Brain microvascular endothelial cell (primary cell): ENCODE results near the gene OR51V1.

Experiments
- DNase-seq: peaks from one replicate; pipeline ENCODE4 v3.0.0-alpha.2; 2020
- H3K27ac ChIP-seq: fragments of 250-450 bp; sonication (Bioruptor Pico); 2 replicates; pipeline ENCODE4 v1.5.1; 2020; ENCODE audit warnings: mild to moderate bottlenecking, moderate library complexity
- H3K27me3 ChIP-seq: fragments of 250-450 bp; sonication (Bioruptor Pico); replicated peaks from 2 replicates; pipeline ENCODE4 v1.5.1; 2020; ENCODE audit warnings: mild to moderate bottlenecking
- H3K36me3 ChIP-seq: fragments of 250-450 bp; sonication (Bioruptor Pico); replicated peaks from 2 replicates; pipeline ENCODE4 v1.5.1; 2020; ENCODE audit warnings: mild to moderate bottlenecking
- H3K4me3 ChIP-seq: 2 replicates; pipeline ENCODE4 v1.5.1; 2011; ENCODE audit warnings: low read depth, mild to moderate bottlenecking, control low read depth, low read length, moderate library complexity
- CTCF ChIP-seq: IDR thresholded peaks from 2 replicates; pipeline ENCODE4 v1.5.1; 2011; ENCODE audit warnings: low read depth, mild to moderate bottlenecking, moderate library complexity, low read length, control low read depth, inconsistent platforms; ENCODE audit errors: missing control alignments
- in situ Hi-C: cut with HindIII; loops from 2 replicates; pipeline ENCODE4 v1.10.0; 2017; ENCODE audit warnings: low sequenced_read_pairs, low pct_ligation_motif_present

OR51V1 gene

DNA sequence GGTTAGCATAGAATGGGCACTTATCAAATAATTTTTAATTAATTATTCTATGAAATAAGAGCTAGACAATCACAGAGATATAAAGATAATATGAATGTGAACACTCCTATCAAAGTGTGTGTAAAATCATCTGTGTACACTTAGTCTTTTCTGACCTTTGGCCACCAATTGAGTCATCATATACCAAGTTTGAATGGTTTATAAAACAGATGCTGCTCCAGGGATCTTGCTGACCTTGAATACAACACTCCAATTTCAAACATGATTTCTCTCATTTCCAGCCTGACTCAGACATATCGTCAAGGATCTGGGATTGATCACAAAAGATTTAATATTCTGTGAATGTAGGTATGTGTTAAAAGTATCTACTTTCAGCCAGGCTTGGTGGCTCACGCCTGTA is 2.9 kb upstream of the OR51V1 start:
- H3K27me3 ChIP-seq = no peaks in the 10 kb centered on the region
- in situ Hi-C loops = no loop called here
- no peak overlapping the region for H3K4me3 ChIP-seq
- DNase-seq = no peak
- no peak overlapping the region for H3K27ac ChIP-seq
- no peak for TF ChIP-seq CTCF
- no peaks in the 10 kb centered on the region for H3K36me3 ChIP-seq

GRCh38 chr11:5198285-5198684 is 2.2 kb downstream of the OR51V1 start:
- Histone ChIP-seq H3K27me3 (no peaks in the 10 kb centered on the region), H3K36me3 (no peaks in the 10 kb centered on the region), H3K27ac (no peak overlapping the region), H3K4me3 (no peak overlapping the region)
- no peak for TF ChIP-seq CTCF
- in situ Hi-C loops = no loop called here
- DNase-seq = no peak

GRCh38 chr11:5197536-5197935 is 2.9 kb downstream of the OR51V1 start:
- Histone ChIP-seq H3K27ac (no peak overlapping the region), H3K27me3 (no peaks in the 10 kb centered on the region), H3K4me3 (no peak overlapping the region), H3K36me3 (no peaks in the 10 kb centered on the region)
- no peak for TF ChIP-seq CTCF
- in situ Hi-C loops = no loop called here
- peak; percentile 12 for DNase-seq

DNA sequence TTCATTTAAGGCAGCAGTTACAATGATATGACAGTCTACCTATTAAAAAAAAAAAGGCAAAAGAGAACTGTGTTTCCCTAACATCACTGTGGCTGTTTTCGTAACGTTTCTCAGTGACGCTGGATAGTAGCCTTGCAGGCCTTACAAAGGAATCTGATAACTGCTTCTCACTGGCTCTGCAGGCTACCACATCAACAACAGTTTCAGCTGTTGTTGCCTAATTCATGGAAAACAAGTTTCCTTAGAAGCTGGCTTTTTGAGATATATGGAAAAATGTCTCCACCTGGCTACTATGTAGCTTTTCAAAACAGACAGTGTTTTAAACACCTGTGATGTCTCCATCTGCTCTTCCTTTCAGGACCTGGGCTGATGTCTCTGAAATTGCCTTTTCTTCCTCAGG is 3.8 kb downstream of the OR51V1 start:
- no peak for DNase-seq
- in situ Hi-C loops = no loop called here
- no peak for TF ChIP-seq CTCF
- Histone ChIP-seq H3K4me3 (no peak overlapping the region), H3K27me3 (no peaks in the 10 kb centered on the region), H3K36me3 (no peaks in the 10 kb centered on the region), H3K27ac (no peak overlapping the region)

DNA sequence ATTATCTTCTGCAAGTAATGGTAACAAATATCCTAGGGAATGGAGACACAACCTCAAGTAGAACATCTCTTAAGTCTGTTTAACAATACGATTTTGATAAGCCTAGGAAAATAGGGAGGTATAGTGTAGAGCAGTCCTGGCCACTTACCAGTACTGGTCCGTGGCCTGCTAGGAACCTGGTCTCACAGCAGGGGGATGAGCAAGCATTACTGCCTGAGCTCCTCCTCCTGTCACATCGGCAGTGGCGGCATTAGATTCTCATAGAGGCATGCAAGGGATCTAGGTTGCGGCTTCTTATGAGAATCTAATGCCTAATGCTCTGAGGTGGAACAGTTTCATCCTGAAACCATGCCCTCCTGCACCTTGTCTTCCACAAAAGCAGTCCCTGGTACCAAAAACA is 4.4 kb downstream of the OR51V1 start:
- Histone ChIP-seq H3K36me3 (no peaks in the 10 kb centered on the region), H3K27ac (no peak overlapping the region), H3K27me3 (no peaks in the 10 kb centered on the region), H3K4me3 (no peak overlapping the region)
- no peak for DNase-seq
- no peak for TF ChIP-seq CTCF
- in situ Hi-C loops = no loop called here

DNA sequence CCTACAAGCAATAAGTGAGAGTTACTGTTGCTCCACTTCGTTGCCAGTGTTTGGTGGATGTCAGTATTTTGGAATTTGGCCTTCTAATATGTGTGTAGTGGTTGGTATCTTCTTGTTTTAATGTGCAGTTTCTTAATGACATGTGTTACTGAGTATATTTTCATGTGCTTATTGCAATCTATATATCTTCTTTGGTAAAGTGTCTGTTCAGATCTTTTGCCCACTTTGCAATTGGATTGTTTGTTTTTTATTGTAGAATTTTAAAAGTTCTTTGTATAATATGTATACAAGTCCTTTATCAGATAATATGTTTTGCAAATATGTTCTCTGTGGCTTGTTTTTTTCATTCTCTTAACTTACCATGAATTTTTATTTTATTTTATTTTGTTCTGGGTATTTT is 7.7 kb downstream of the OR51V1 start:
- no peaks in the 10 kb centered on the region for H3K27me3 ChIP-seq
- no peak overlapping the region for H3K4me3 ChIP-seq
- in situ Hi-C loops = no loop called here
- no peak for TF ChIP-seq CTCF
- no peak for DNase-seq
- H3K36me3 ChIP-seq = no peaks in the 10 kb centered on the region
- no peak overlapping the region for H3K27ac ChIP-seq
